Neuronal stem cell (in vitro differentiated cells): ENCODE data around the gene FMN2.

Experiments
- DNase-seq: peaks from one replicate; pipeline ENCODE4 v3.0.0-alpha.2; 2013; ENCODE audit warnings: low spot score
- H2AFZ ChIP-seq: one replicate; pipeline ENCODE4 v1.6.1; 2013; ENCODE audit warnings: mild to moderate bottlenecking, low read length, inconsistent platforms
- H2AK5ac ChIP-seq: 2 replicates; pipeline ENCODE4 v1.6.1; 2013; ENCODE audit warnings: low read depth, mild to moderate bottlenecking, inconsistent platforms, low read length, moderate library complexity, mixed read lengths
- H2BK120ac ChIP-seq: 2 replicates; pipeline ENCODE4 v1.6.1; 2013; ENCODE audit warnings: low read depth, mild to moderate bottlenecking, inconsistent platforms, low read length, moderate library complexity, mixed read lengths
- H2BK12ac ChIP-seq: one replicate; pipeline ENCODE4 v1.6.1; 2013; ENCODE audit warnings: low read length, inconsistent platforms
- H2BK15ac ChIP-seq: 2 replicates; pipeline ENCODE4 v1.6.1; 2013; ENCODE audit warnings: mild to moderate bottlenecking, low read length, inconsistent platforms, mixed read lengths
- H2BK5ac ChIP-seq: one replicate; pipeline ENCODE4 v1.6.1; 2013; ENCODE audit warnings: inconsistent platforms, mild to moderate bottlenecking, low read length, moderate library complexity
- H3K14ac ChIP-seq: one replicate; pipeline ENCODE4 v1.6.1; 2013; ENCODE audit warnings: low read length, inconsistent platforms
- H3K18ac ChIP-seq: 2 replicates; pipeline ENCODE4 v1.6.1; 2013; ENCODE audit warnings: low read length, inconsistent platforms
- H3K23ac ChIP-seq: 2 replicates; pipeline ENCODE4 v1.6.1; 2013; ENCODE audit warnings: low read depth, mild to moderate bottlenecking, mixed read lengths, low read length, inconsistent platforms; ENCODE audit not compliant: poor library complexity
- H3K27ac ChIP-seq: replicated peaks from 3 replicates; pipeline ENCODE4 v1.5.1; 2013; ENCODE audit warnings: low read length, inconsistent platforms
- H3K27me3 ChIP-seq, 3 experiments: 2 replicates each; pipeline ENCODE4 v1.6.1; 2013; ENCODE audit warnings: low read length in 3 of 3, mild to moderate bottlenecking in 2 of 3, inconsistent platforms in 1 of 3, low read depth in 1 of 3, mixed read lengths in 1 of 3, moderate library complexity in 1 of 3; ENCODE audit not compliant: control insufficient read depth in 3 of 3, insufficient read depth in 3 of 3
- H3K36me3 ChIP-seq, 2 donors: replicated peaks in 1 of 2; 2 replicates each; pipeline ENCODE4 v1.6.1; 2013; ENCODE audit warnings: low read length in 2 of 2; ENCODE audit not compliant: control insufficient read depth in 2 of 2, insufficient read depth in 2 of 2
- H3K4ac ChIP-seq: 2 replicates; pipeline ENCODE4 v1.6.1; 2013; ENCODE audit warnings: inconsistent platforms, mild to moderate bottlenecking, low read length, moderate library complexity
- H3K4me1 ChIP-seq, 2 donors: 1 replicate in 1 of 2; 2 replicates in 1 of 2; pipeline ENCODE4 v1.6.1; 2013; ENCODE audit warnings: low read length in 2 of 2, low read depth in 1 of 2; ENCODE audit not compliant: control insufficient read depth in 2 of 2, insufficient read depth in 1 of 2
- H3K4me2 ChIP-seq: one replicate; pipeline ENCODE4 v1.6.1; 2013; ENCODE audit warnings: mild to moderate bottlenecking, low read length, inconsistent platforms; ENCODE audit not compliant: insufficient read depth, poor library complexity, severe bottlenecking
- H3K4me3 ChIP-seq, 2 donors: 2 replicates each; pipeline ENCODE4 v1.5.1; 2013; ENCODE audit warnings: low read length in 2 of 2, mild to moderate bottlenecking in 2 of 2, inconsistent platforms in 1 of 2, moderate library complexity in 1 of 2
- H3K79me1 ChIP-seq: one replicate; pipeline ENCODE4 v1.6.1; 2013; ENCODE audit warnings: low read depth, mild to moderate bottlenecking, inconsistent platforms, low read length, moderate library complexity
- H3K9ac ChIP-seq: one replicate; pipeline ENCODE4 v1.6.1; 2013; ENCODE audit warnings: mild to moderate bottlenecking, low read depth, low read length, inconsistent platforms; ENCODE audit not compliant: poor library complexity
- H3K9me3 ChIP-seq, 2 donors: replicated peaks in 1 of 2; 2 replicates each; pipeline versions ENCODE3 to v1.6.1; 2013; ENCODE audit warnings: low read length in 2 of 2, mild to moderate bottlenecking in 2 of 2, inconsistent platforms in 1 of 2, low read depth in 1 of 2, mixed read lengths in 1 of 2, moderate library complexity in 1 of 2; ENCODE audit not compliant: control insufficient read depth in 2 of 2, insufficient read depth in 1 of 2
- H4K8ac ChIP-seq: one replicate; pipeline ENCODE4 v1.6.1; 2013; ENCODE audit warnings: low read depth, mild to moderate bottlenecking, inconsistent platforms, low read length, moderate library complexity
- H4K91ac ChIP-seq: one replicate; pipeline ENCODE4 v1.6.1; 2013; ENCODE audit warnings: low read length, low read depth, mild to moderate bottlenecking, inconsistent platforms; ENCODE audit not compliant: poor library complexity
- WGBS, 2 donors: extraction: QIAGEN DNeasy Blood & Tissue Kit; methylation state at CpG; one replicate each; pipeline ENCODE4 v1.1.7; 2013; ENCODE audit warnings: missing lambda C conversion rate in 2 of 2, mixed read lengths in 1 of 2; ENCODE audit not compliant: insufficient read length in 2 of 2, insufficient replicate concordance in 1 of 2; ENCODE audit errors: extremely low coverage in 2 of 2; 5-methylcytosine and 5-hydroxymethylcytosine counted together

FMN2 gene

GRCh38 chr1:240055936-240056335 lies 35.7 kb upstream of the FMN2 start:
- Histone ChIP-seq H3K27me3 (no peaks in the 10 kb centered on the region), H3K9me3 (no peaks in the 10 kb centered on the region), H2BK5ac (no peak overlapping the region), H3K9ac (no peak overlapping the region), H3K36me3 (no peaks in the 10 kb centered on the region), H2BK120ac (no peak overlapping the region), H2AFZ (peak overlapping the region; percentile 36), H4K91ac (no peak overlapping the region), H3K4me3 (no peak overlapping the region), H2AK5ac (no peak overlapping the region), H3K4me1 (peaks cover 0 to 14% of the 10 kb centered on the region in 2 donors), H3K79me1 (no peaks in the 10 kb centered on the region), H3K27ac (no peak overlapping the region), H3K4ac (no peak overlapping the region), H2BK12ac (no peak overlapping the region), H4K8ac (no peak overlapping the region), H3K4me2 (no peak overlapping the region), H3K14ac (no peak overlapping the region), H2BK15ac (no peak overlapping the region), H3K23ac (no peak overlapping the region), H3K18ac (no peak overlapping the region)
- no CpG with 5 or more reads among the region's 1 CpG for WGBS, 2 donors
- no peak for DNase-seq

DNA sequence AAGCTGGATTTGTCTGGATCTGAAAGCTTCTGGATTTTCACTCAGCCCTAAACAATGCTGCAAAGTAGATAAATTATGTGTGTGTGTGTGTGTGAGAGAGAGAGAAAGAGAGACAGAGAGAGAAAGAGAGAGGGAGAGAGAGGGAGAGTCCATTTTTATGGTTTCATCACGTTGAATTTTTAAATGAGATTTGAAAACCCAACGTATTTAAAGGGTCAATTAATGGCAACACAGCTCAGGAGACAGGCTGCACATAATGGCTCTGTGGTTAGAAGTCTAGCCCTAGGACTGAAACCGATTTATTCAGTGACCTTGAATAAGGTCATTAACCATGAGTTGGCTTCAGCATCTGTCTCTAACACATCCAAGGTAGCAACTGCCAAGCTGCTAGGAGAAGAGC lies 35.3 kb upstream of the FMN2 start:
- Histone ChIP-seq H4K8ac (no peak overlapping the region), H3K9ac (no peak overlapping the region), H3K79me1 (no peaks in the 10 kb centered on the region), H3K36me3 (no peaks in the 10 kb centered on the region), H2BK12ac (no peak overlapping the region), H2AFZ (peak overlapping the region; percentile 36), H3K18ac (no peak overlapping the region), H3K23ac (no peak overlapping the region), H2BK120ac (no peak overlapping the region), H2AK5ac (no peak overlapping the region), H3K9me3 (no peaks in the 10 kb centered on the region), H3K4me3 (no peak overlapping the region), H2BK5ac (no peak overlapping the region), H3K27ac (no peak overlapping the region), H4K91ac (no peak overlapping the region), H2BK15ac (no peak overlapping the region), H3K4me2 (no peak overlapping the region), H3K14ac (no peak overlapping the region), H3K4ac (no peak overlapping the region), H3K27me3 (no peaks in the 10 kb centered on the region), H3K4me1 (peaks cover 0 to 14% of the 10 kb centered on the region in 2 donors)
- DNase-seq = no peak
- no CpG with 5 or more reads among the region's 3 CpGs for WGBS, 2 donors

DNA sequence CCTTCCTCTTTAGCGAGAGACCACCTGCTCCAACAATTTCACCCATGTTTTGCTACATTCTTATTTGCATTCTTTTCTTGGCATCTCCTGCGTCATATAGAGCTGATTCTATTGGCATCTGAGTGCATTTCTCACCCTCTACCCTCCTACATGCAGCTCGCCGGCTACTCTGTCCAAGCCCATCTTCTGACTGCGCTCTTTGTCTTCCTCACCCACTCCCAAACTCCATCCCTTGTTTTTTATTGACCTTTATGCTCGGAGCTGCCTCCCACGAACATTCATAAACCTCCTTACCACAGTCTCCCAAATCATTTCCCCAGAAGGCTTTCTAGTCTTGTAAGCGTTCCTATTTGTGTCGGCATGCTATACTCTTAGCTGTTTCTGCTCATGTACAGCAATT lies 33.6 kb upstream of the FMN2 start:
- no peak overlapping the region for H4K91ac ChIP-seq
- H2BK5ac ChIP-seq = no peak overlapping the region
- H3K23ac ChIP-seq = no peak overlapping the region
- no peak overlapping the region for H2AK5ac ChIP-seq
- no peak overlapping the region for H3K4me2 ChIP-seq
- no peak overlapping the region for H3K4ac ChIP-seq
- no peak overlapping the region for H3K14ac ChIP-seq
- no peak overlapping the region for H3K4me3 ChIP-seq
- DNase-seq = no peak
- no peak overlapping the region for H2BK15ac ChIP-seq
- H3K9me3 ChIP-seq = no peaks in the 10 kb centered on the region
- no CpG with 5 or more reads among the region's 9 CpGs for WGBS, 2 donors
- no peak overlapping the region for H3K27ac ChIP-seq
- H2BK120ac ChIP-seq = no peak overlapping the region
- no peaks in the 10 kb centered on the region for H3K36me3 ChIP-seq
- peak overlapping the region; percentile 1 for H2AFZ ChIP-seq
- no peaks in the 10 kb centered on the region for H3K27me3 ChIP-seq
- H3K4me1 ChIP-seq = peaks cover 0 to 14% of the 10 kb centered on the region in 2 donors
- no peak overlapping the region for H3K9ac ChIP-seq
- H3K18ac ChIP-seq = no peak overlapping the region
- no peak overlapping the region for H2BK12ac ChIP-seq
- H4K8ac ChIP-seq = no peak overlapping the region
- no peaks in the 10 kb centered on the region for H3K79me1 ChIP-seq

- no peak overlapping the region for H2AFZ ChIP-seq
- no peak overlapping the region for H3K27ac ChIP-seq
- no peak overlapping the region for H3K4ac ChIP-seq
- DNase-seq = no peak
- no CpG with 5 or more reads among the region's 7 CpGs for WGBS, 2 donors
- no peak overlapping the region for H2AK5ac ChIP-seq
- no peaks in the 10 kb centered on the region for H3K36me3 ChIP-seq
- no peak overlapping the region for H2BK5ac ChIP-seq
- no peaks in the 10 kb centered on the region for H3K4me1 ChIP-seq
- H3K23ac ChIP-seq = no peak overlapping the region
- no peaks in the 10 kb centered on the region for H3K79me1 ChIP-seq
- no peak overlapping the region for H3K4me3 ChIP-seq
- H2BK120ac ChIP-seq = no peak overlapping the region
- H3K27me3 ChIP-seq = no peaks in the 10 kb centered on the region
- H3K9me3 ChIP-seq = peaks cover 0 to 4% of the 10 kb centered on the region in 2 donors
- no peak overlapping the region for H3K14ac ChIP-seq
- H4K8ac ChIP-seq = no peak overlapping the region
- no peak overlapping the region for H2BK12ac ChIP-seq
- H4K91ac ChIP-seq = no peak overlapping the region
- no peak overlapping the region for H2BK15ac ChIP-seq
- H3K9ac ChIP-seq = no peak overlapping the region
- no peak overlapping the region for H3K4me2 ChIP-seq
- H3K18ac ChIP-seq = no peak overlapping the region
Observed at GRCh38 chr1:240068961-240069360, 22.7 kb upstream of the FMN2 start.
